IMR-90 (cell line): ENCODE measurements around the gene ENOX2. TPM values are rescaled to one million over a fixed set of nuclear protein-coding genes. Genes with fewer than 3 reads are reported as not detected.

Source experiments
- ATAC-seq: fragments of 200-7000 bp; cut with Tn5 transposase; 2 replicates; pipeline ENCODE4 v1.9.1; 2020; ENCODE audit warnings: low read depth, mild to moderate bottlenecking, moderate library complexity
- BruUV-seq: library from RNA; stranded (reverse); fragments of 400-500 nt; replicated peaks from 2 replicates; lab custom pipeline; 2021; lab: Mats Ljungman, UMichigan
- CTCF ChIA-PET: fragments of 300-600 bp; formaldehyde crosslinking; extraction: SDS; loops from one replicate; lab custom pipeline; 2021; ENCODE audit warnings: antibody characterized with exemption; lab: Yijun Ruan, JAX
- POLR2A ChIA-PET: fragments of 300-600 bp; sonication (Branson Sonifier 250); formaldehyde crosslinking; loops from one replicate; lab custom pipeline; 2022; ENCODE audit warnings: antibody characterized with exemption; ENCODE audit not compliant: unreplicated experiment; lab: Charles Lee
- DNase-seq: peaks from one replicate; pipeline ENCODE4 v3.0.0; 2013
- H2AFZ ChIP-seq: replicated peaks from 2 replicates; pipeline ENCODE3; 2013; ENCODE audit warnings: low read length, mild to moderate bottlenecking; ENCODE audit not compliant: poor library complexity
- H2AK5ac ChIP-seq: 2 replicates; pipeline ENCODE4 v1.6.1; 2013; ENCODE audit warnings: low read depth, low read length, inconsistent platforms
- H2AK9ac ChIP-seq: replicated peaks from 2 replicates; pipeline ENCODE3; 2013; ENCODE audit warnings: mild to moderate bottlenecking, low read depth, low read length, moderate library complexity; ENCODE audit not compliant: poor library complexity
- H2BK120ac ChIP-seq: 2 replicates; pipeline ENCODE4 v1.6.1; 2013; ENCODE audit warnings: low read depth, low read length, inconsistent platforms
- H2BK15ac ChIP-seq: 3 replicates; pipeline ENCODE4 v1.6.1; 2013; ENCODE audit warnings: low read depth, low read length, inconsistent platforms
- H2BK20ac ChIP-seq: 2 replicates; pipeline ENCODE4 v1.6.1; 2013; ENCODE audit warnings: low read depth, mild to moderate bottlenecking, inconsistent platforms, low read length, moderate library complexity
- H2BK5ac ChIP-seq: 2 replicates; pipeline ENCODE4 v1.6.1; 2013; ENCODE audit warnings: mild to moderate bottlenecking, low read depth, low read length, inconsistent platforms; ENCODE audit not compliant: poor library complexity, severe bottlenecking
- H3K14ac ChIP-seq: replicated peaks from 2 replicates; pipeline ENCODE4 v1.6.1; 2013; ENCODE audit warnings: low read depth, low read length, inconsistent platforms
- H3K18ac ChIP-seq: 2 replicates; pipeline ENCODE4 v1.6.1; 2013; ENCODE audit warnings: low read depth, low read length, control low read depth
- H3K23ac ChIP-seq: 2 replicates; pipeline ENCODE4 v1.6.1; 2013; ENCODE audit warnings: low read depth, low read length, inconsistent platforms
- H3K27ac ChIP-seq: 2 replicates; pipeline ENCODE4 v1.5.1; 2013; ENCODE audit warnings: mild to moderate bottlenecking, control low read depth, low read length; ENCODE audit not compliant: insufficient read depth
- H3K27me3 ChIP-seq: 2 replicates; pipeline ENCODE4 v1.6.1; 2013; ENCODE audit warnings: low read length; ENCODE audit not compliant: control insufficient read depth, insufficient read depth
- H3K36me3 ChIP-seq: 2 replicates; pipeline ENCODE4 v1.6.1; 2013; ENCODE audit warnings: low read length, mixed read lengths; ENCODE audit not compliant: control insufficient read depth, insufficient read depth
- H3K4ac ChIP-seq: 2 replicates; pipeline ENCODE4 v1.6.1; 2013; ENCODE audit warnings: low read depth, low read length, inconsistent platforms
- H3K4me1 ChIP-seq: 2 replicates; pipeline ENCODE4 v1.6.1; 2013; ENCODE audit warnings: low read length, mixed read lengths; ENCODE audit not compliant: control insufficient read depth, insufficient read depth
- H3K4me2 ChIP-seq: 2 replicates; pipeline ENCODE4 v1.6.1; 2013; ENCODE audit warnings: low read depth, mild to moderate bottlenecking, control low read depth, low read length, moderate library complexity
- H3K4me3 ChIP-seq: 2 replicates; pipeline ENCODE4 v1.5.1; 2013; ENCODE audit warnings: low read depth, mild to moderate bottlenecking, control low read depth, low read length, moderate library complexity; ENCODE audit not compliant: insufficient read depth
- H3K56ac ChIP-seq: 2 replicates; pipeline ENCODE4 v1.6.1; 2013; ENCODE audit warnings: low read length, inconsistent platforms; ENCODE audit not compliant: insufficient read depth; ENCODE audit errors: extremely low read depth
- H3K79me1 ChIP-seq, 2 experiments: 2 replicates each; pipeline ENCODE4 v1.6.1; 2013; ENCODE audit warnings: low read length in 2 of 2, inconsistent platforms in 1 of 2, low read depth in 1 of 2
- H3K9ac ChIP-seq: 2 replicates; pipeline ENCODE4 v1.6.1; 2013; ENCODE audit warnings: low read depth, low read length, control low read depth
- H3K9me1 ChIP-seq: 2 replicates; pipeline ENCODE4 v1.6.1; 2013; ENCODE audit warnings: low read length, inconsistent platforms; ENCODE audit not compliant: insufficient read depth
- H3K9me3 ChIP-seq: 2 replicates; pipeline ENCODE4 v1.6.1; 2013; ENCODE audit warnings: low read length; ENCODE audit not compliant: control insufficient read depth, insufficient read depth
- H4K20me1 ChIP-seq: 2 replicates; pipeline ENCODE4 v1.6.1; 2013; ENCODE audit warnings: low read length, inconsistent platforms; ENCODE audit not compliant: insufficient read depth
- H4K5ac ChIP-seq: 2 replicates; pipeline ENCODE4 v1.6.1; 2013; ENCODE audit warnings: mild to moderate bottlenecking, low read depth, low read length, control low read depth
- H4K8ac ChIP-seq, 2 experiments: 2 replicates each; pipeline ENCODE4 v1.6.1; 2013; ENCODE audit warnings: low read depth in 2 of 2, low read length in 2 of 2, control low read depth in 1 of 2, inconsistent platforms in 1 of 2
- H4K91ac ChIP-seq: 2 replicates; pipeline ENCODE4 v1.6.1; 2013; ENCODE audit warnings: low read depth, low read length, inconsistent platforms; ENCODE audit not compliant: insufficient read depth
- BHLHE40 ChIP-seq: fragments of 150-350 bp; IDR thresholded peaks from 2 replicates; pipeline ENCODE4 v1.6.1; 2016; ENCODE audit warnings: mild to moderate bottlenecking, low read depth, low read length
- CEBPB ChIP-seq: IDR thresholded peaks from 2 replicates; pipeline ENCODE4 v1.6.1; 2012; ENCODE audit warnings: low read depth, low read length, improper control_type of control experiment
- FOS ChIP-seq: fragments of 150-350 bp; IDR thresholded peaks from 2 replicates; pipeline ENCODE4 v1.6.1; 2016; ENCODE audit warnings: low read depth, low read length
- MAFK ChIP-seq: IDR thresholded peaks from 2 replicates; pipeline ENCODE4 v1.6.1; 2012; ENCODE audit warnings: low read depth, low read length, improper control_type of control experiment
- MAZ ChIP-seq: IDR thresholded peaks from 2 replicates; pipeline ENCODE4 v1.6.1; 2012; ENCODE audit warnings: low read depth, mild to moderate bottlenecking, low read length, improper control_type of control experiment, moderate library complexity, borderline replicate concordance
- MXI1 ChIP-seq: IDR thresholded peaks from 2 replicates; pipeline ENCODE4 v1.6.1; 2012; ENCODE audit warnings: low read depth, mild to moderate bottlenecking, low read length, moderate library complexity, borderline replicate concordance
- NFE2L2 ChIP-seq: fragments of 150-350 bp; IDR thresholded peaks from 2 replicates; pipeline ENCODE4 v1.6.1; 2016; ENCODE audit warnings: low read depth, mild to moderate bottlenecking, low read length
- POLR2A ChIP-seq: IDR thresholded peaks from 2 replicates; pipeline ENCODE4 v1.6.1; 2012; ENCODE audit warnings: mild to moderate bottlenecking, low read depth, low read length
- RCOR1 ChIP-seq: IDR thresholded peaks from 2 replicates; pipeline ENCODE4 v1.6.1; 2012; ENCODE audit warnings: mild to moderate bottlenecking, low read length, improper control_type of control experiment; ENCODE audit not compliant: insufficient replicate concordance
- WGBS, 2 experiments: methylation state at CpG; one replicate each; pipeline versions ENCODE4 v1.1.5 to v1.1.7; 2013; ENCODE audit warnings: missing lambda C conversion rate in 2 of 2; ENCODE audit not compliant: insufficient read length in 1 of 2; ENCODE audit errors: extremely low coverage in 2 of 2; 5-methylcytosine and 5-hydroxymethylcytosine counted together
- dilution Hi-C: fragments of 300-500 bp; cut with HindIII; formaldehyde crosslinking; loops from one replicate; pipeline ENCODE4 v1.14.3; 2018; ENCODE audit warnings: low sequenced_read_pairs; ENCODE audit not compliant: unreplicated experiment
- in situ Hi-C: fragments of 300-500 bp; cut with MboI; formaldehyde crosslinking; loops from 3 replicates; pipeline ENCODE4 v1.14.3; 2019; ENCODE audit warnings: low sequenced_read_pairs, inconsistent platforms, mixed read lengths
- intact Hi-C: fragments of 100-400 bp; cut with micrococcal nuclease; formaldehyde crosslinking; loops from 2 replicates; pipeline ENCODE4 v1.10.0; 2022
- polyA plus RNA-seq, 3 experiments: library from polyadenylated mRNA; depleted of rRNA; stranded (reverse); fragments of >200 nt; gene quantifications; 2 replicates each; pipeline ENCODE4 v1.2.3, GENCODE V29; 2012; ENCODE audit warnings: low replicate concordance in 1 of 3
- total RNA-seq: library from RNA; depleted of rRNA; stranded (reverse); fragments of >200 nt; gene quantifications from 2 replicates; pipeline ENCODE4 v1.2.3, GENCODE V29; 2012
- TF ChIP-seq, protein P1 (sequence below): conservative IDR thresholded peaks from 2 replicates; pipeline ENCODE4 v1.5.1; 2012; ENCODE audit warnings: mild to moderate bottlenecking, low read depth, low read length, improper control_type of control experiment

The ENOX2 gene
- total and polyA plus RNA-seq, 2 of the 4 experiments (the other 2 are of a cell fraction), result 6.3 to 11.8 TPM

DNA sequence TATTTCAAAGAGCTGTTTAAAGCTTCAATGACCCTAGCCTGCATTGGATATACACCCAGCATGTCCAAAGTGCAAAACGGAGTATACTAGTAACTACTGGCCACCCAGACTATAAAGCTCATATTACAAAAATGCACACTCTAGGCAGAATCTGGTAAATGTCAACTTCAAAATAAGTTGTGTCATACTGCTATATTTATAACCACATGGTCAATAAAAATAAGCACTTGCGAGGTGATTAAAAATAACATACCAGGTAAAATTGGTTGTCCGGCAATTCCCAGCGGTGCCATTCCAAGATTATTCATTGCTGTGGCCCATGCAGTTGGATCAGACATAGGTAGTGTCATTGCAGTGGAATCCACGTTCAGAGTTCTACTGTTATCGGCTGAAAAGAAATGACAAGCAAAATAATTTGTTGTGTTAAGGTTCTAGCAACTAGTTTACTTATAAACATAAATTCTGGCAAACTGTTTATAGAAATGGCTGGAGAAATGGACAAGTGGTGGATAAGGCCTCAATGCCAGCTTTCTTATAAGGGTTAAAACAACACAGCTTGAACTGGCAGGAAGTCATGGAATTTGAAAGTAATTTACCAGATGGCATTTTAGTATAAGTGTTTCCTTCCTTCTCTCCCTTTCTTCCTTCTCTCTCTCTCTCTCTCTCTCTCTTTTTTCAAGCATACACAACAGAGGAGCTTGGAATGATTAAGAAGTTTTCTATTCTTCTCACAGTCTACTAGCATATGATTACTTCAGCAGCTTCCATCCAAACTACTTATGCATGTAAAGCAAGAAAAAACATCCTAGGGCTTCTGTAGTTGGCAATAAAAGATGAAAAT, 199.9 kb downstream of the ENOX2 start:
- DNase-seq (no peak), ATAC-seq (no peak)
- Histone ChIP-seq H2AK9ac (no peak overlapping the region), H3K9ac (no peak overlapping the region), H3K4me2 (no peak overlapping the region; the same call in 1 of the 2 replicates), H3K79me1 (no peaks in the 10 kb centered on the region), H3K4me1 (peaks cover 3% of the 10 kb centered on the region; the same call in 1 of the 2 replicates), H4K8ac (no peak overlapping the region), H3K14ac (no peak overlapping the region), H2AK5ac (no peak overlapping the region), H3K9me3 (no peaks in the 10 kb centered on the region), H4K5ac (no peak overlapping the region), H4K91ac (no peak overlapping the region), H3K4me3 (no peak overlapping the region), H3K23ac (no peak overlapping the region), H2BK20ac (no peak overlapping the region), H3K4ac (no peak overlapping the region), H3K56ac (no peak overlapping the region), H3K36me3 (no peaks in the 10 kb centered on the region), H3K18ac (no peak overlapping the region), H3K9me1 (no peaks in the 10 kb centered on the region), H2BK5ac (peak overlapping the region; percentile 61), H2BK120ac (no peak overlapping the region; the same call in 1 of the 2 replicates), H3K27ac (no peak overlapping the region), H2BK15ac (no peak overlapping the region), H2AFZ (no peak overlapping the region), H3K27me3 (no peaks in the 10 kb centered on the region), H4K20me1 (no peaks in the 10 kb centered on the region)
- CTCF ChIA-PET, result interaction anchor here (0.7 to 1.0 kb wide), 3 partner anchors 127 to 154 kb away, joined by 3 read pairs; no protein-coding TSS in a partner anchor
- TF ChIP-seq CEBPB (no peak), MAFK (no peak), NFE2L2 (no peak), MAZ (no peak), FOS (no peak), POLR2A (no peak), BHLHE40 (no peak), RCOR1 (no peak), MXI1 (no peak)
- TF ChIP-seq, protein P1, sequence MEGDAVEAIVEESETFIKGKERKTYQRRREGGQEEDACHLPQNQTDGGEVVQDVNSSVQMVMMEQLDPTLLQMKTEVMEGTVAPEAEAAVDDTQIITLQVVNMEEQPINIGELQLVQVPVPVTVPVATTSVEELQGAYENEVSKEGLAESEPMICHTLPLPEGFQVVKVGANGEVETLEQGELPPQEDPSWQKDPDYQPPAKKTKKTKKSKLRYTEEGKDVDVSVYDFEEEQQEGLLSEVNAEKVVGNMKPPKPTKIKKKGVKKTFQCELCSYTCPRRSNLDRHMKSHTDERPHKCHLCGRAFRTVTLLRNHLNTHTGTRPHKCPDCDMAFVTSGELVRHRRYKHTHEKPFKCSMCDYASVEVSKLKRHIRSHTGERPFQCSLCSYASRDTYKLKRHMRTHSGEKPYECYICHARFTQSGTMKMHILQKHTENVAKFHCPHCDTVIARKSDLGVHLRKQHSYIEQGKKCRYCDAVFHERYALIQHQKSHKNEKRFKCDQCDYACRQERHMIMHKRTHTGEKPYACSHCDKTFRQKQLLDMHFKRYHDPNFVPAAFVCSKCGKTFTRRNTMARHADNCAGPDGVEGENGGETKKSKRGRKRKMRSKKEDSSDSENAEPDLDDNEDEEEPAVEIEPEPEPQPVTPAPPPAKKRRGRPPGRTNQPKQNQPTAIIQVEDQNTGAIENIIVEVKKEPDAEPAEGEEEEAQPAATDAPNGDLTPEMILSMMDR, result no peak
- no CpG with 5 or more reads among the region's 6 CpGs for WGBS, 2 experiments
- intact Hi-C loops, result no loop called here
- no TSS peak for BruUV-seq
- POLR2A ChIA-PET, result interaction anchor here (0.6 kb wide), 1 partner anchor 200 kb away, joined by 25 read pairs; the partner anchor contains the start of gene ENOX2
- dilution Hi-C loops, result no loop called here
- in situ Hi-C loops, result no loop called here
